IMR-90 (cell line): ENCODE data around the gene DTNA. TPM values are rescaled to one million over a fixed set of nuclear protein-coding genes. Genes with fewer than 3 reads are reported as not detected.

ENCODE experiments used
- ATAC-seq: fragments of 200-7000 bp; cut with Tn5 transposase; 2 replicates; pipeline ENCODE4 v1.9.1; 2020; ENCODE audit warnings: low read depth, mild to moderate bottlenecking, moderate library complexity
- BruUV-seq: library from RNA; stranded (reverse); fragments of 400-500 nt; replicated peaks from 2 replicates; lab custom pipeline; 2021; lab: Mats Ljungman, UMichigan
- CTCF ChIA-PET: fragments of 300-600 bp; formaldehyde crosslinking; extraction: SDS; loops from one replicate; lab custom pipeline; 2021; ENCODE audit warnings: antibody characterized with exemption; lab: Yijun Ruan, JAX
- POLR2A ChIA-PET: fragments of 300-600 bp; sonication (Branson Sonifier 250); formaldehyde crosslinking; loops from one replicate; lab custom pipeline; 2022; ENCODE audit warnings: antibody characterized with exemption; ENCODE audit not compliant: unreplicated experiment; lab: Charles Lee
- DNase-seq: peaks from one replicate; pipeline ENCODE4 v3.0.0; 2013
- H2AFZ ChIP-seq: replicated peaks from 2 replicates; pipeline ENCODE3; 2013; ENCODE audit warnings: low read length, mild to moderate bottlenecking; ENCODE audit not compliant: poor library complexity
- H2AK5ac ChIP-seq: 2 replicates; pipeline ENCODE4 v1.6.1; 2013; ENCODE audit warnings: low read depth, low read length, inconsistent platforms
- H2AK9ac ChIP-seq: replicated peaks from 2 replicates; pipeline ENCODE3; 2013; ENCODE audit warnings: mild to moderate bottlenecking, low read depth, low read length, moderate library complexity; ENCODE audit not compliant: poor library complexity
- H2BK120ac ChIP-seq: 2 replicates; pipeline ENCODE4 v1.6.1; 2013; ENCODE audit warnings: low read depth, low read length, inconsistent platforms
- H2BK15ac ChIP-seq: 3 replicates; pipeline ENCODE4 v1.6.1; 2013; ENCODE audit warnings: low read depth, low read length, inconsistent platforms
- H2BK20ac ChIP-seq: 2 replicates; pipeline ENCODE4 v1.6.1; 2013; ENCODE audit warnings: low read depth, mild to moderate bottlenecking, inconsistent platforms, low read length, moderate library complexity
- H2BK5ac ChIP-seq: 2 replicates; pipeline ENCODE4 v1.6.1; 2013; ENCODE audit warnings: mild to moderate bottlenecking, low read depth, low read length, inconsistent platforms; ENCODE audit not compliant: poor library complexity, severe bottlenecking
- H3K14ac ChIP-seq: replicated peaks from 2 replicates; pipeline ENCODE4 v1.6.1; 2013; ENCODE audit warnings: low read depth, low read length, inconsistent platforms
- H3K18ac ChIP-seq: 2 replicates; pipeline ENCODE4 v1.6.1; 2013; ENCODE audit warnings: low read depth, low read length, control low read depth
- H3K23ac ChIP-seq: 2 replicates; pipeline ENCODE4 v1.6.1; 2013; ENCODE audit warnings: low read depth, low read length, inconsistent platforms
- H3K27ac ChIP-seq: 2 replicates; pipeline ENCODE4 v1.5.1; 2013; ENCODE audit warnings: mild to moderate bottlenecking, control low read depth, low read length; ENCODE audit not compliant: insufficient read depth
- H3K27me3 ChIP-seq: 2 replicates; pipeline ENCODE4 v1.6.1; 2013; ENCODE audit warnings: low read length; ENCODE audit not compliant: control insufficient read depth, insufficient read depth
- H3K36me3 ChIP-seq: 2 replicates; pipeline ENCODE4 v1.6.1; 2013; ENCODE audit warnings: low read length, mixed read lengths; ENCODE audit not compliant: control insufficient read depth, insufficient read depth
- H3K4ac ChIP-seq: 2 replicates; pipeline ENCODE4 v1.6.1; 2013; ENCODE audit warnings: low read depth, low read length, inconsistent platforms
- H3K4me1 ChIP-seq: 2 replicates; pipeline ENCODE4 v1.6.1; 2013; ENCODE audit warnings: low read length, mixed read lengths; ENCODE audit not compliant: control insufficient read depth, insufficient read depth
- H3K4me2 ChIP-seq: 2 replicates; pipeline ENCODE4 v1.6.1; 2013; ENCODE audit warnings: low read depth, mild to moderate bottlenecking, control low read depth, low read length, moderate library complexity
- H3K4me3 ChIP-seq: 2 replicates; pipeline ENCODE4 v1.5.1; 2013; ENCODE audit warnings: low read depth, mild to moderate bottlenecking, control low read depth, low read length, moderate library complexity; ENCODE audit not compliant: insufficient read depth
- H3K56ac ChIP-seq: 2 replicates; pipeline ENCODE4 v1.6.1; 2013; ENCODE audit warnings: low read length, inconsistent platforms; ENCODE audit not compliant: insufficient read depth; ENCODE audit errors: extremely low read depth
- H3K79me1 ChIP-seq, 2 experiments: 2 replicates each; pipeline ENCODE4 v1.6.1; 2013; ENCODE audit warnings: low read length in 2 of 2, inconsistent platforms in 1 of 2, low read depth in 1 of 2
- H3K9ac ChIP-seq: 2 replicates; pipeline ENCODE4 v1.6.1; 2013; ENCODE audit warnings: low read depth, low read length, control low read depth
- H3K9me1 ChIP-seq: 2 replicates; pipeline ENCODE4 v1.6.1; 2013; ENCODE audit warnings: low read length, inconsistent platforms; ENCODE audit not compliant: insufficient read depth
- H3K9me3 ChIP-seq: 2 replicates; pipeline ENCODE4 v1.6.1; 2013; ENCODE audit warnings: low read length; ENCODE audit not compliant: control insufficient read depth, insufficient read depth
- H4K20me1 ChIP-seq: 2 replicates; pipeline ENCODE4 v1.6.1; 2013; ENCODE audit warnings: low read length, inconsistent platforms; ENCODE audit not compliant: insufficient read depth
- H4K5ac ChIP-seq: 2 replicates; pipeline ENCODE4 v1.6.1; 2013; ENCODE audit warnings: mild to moderate bottlenecking, low read depth, low read length, control low read depth
- H4K8ac ChIP-seq, 2 experiments: 2 replicates each; pipeline ENCODE4 v1.6.1; 2013; ENCODE audit warnings: low read depth in 2 of 2, low read length in 2 of 2, control low read depth in 1 of 2, inconsistent platforms in 1 of 2
- H4K91ac ChIP-seq: 2 replicates; pipeline ENCODE4 v1.6.1; 2013; ENCODE audit warnings: low read depth, low read length, inconsistent platforms; ENCODE audit not compliant: insufficient read depth
- CEBPB ChIP-seq: IDR thresholded peaks from 2 replicates; pipeline ENCODE4 v1.6.1; 2012; ENCODE audit warnings: low read depth, low read length, improper control_type of control experiment
- CHD1 ChIP-seq: IDR thresholded peaks from 2 replicates; pipeline ENCODE4 v1.6.1; 2012; ENCODE audit warnings: low read depth, low read length, improper control_type of control experiment
- NFE2L2 ChIP-seq: fragments of 150-350 bp; IDR thresholded peaks from 2 replicates; pipeline ENCODE4 v1.6.1; 2016; ENCODE audit warnings: low read depth, mild to moderate bottlenecking, low read length
- RCOR1 ChIP-seq: IDR thresholded peaks from 2 replicates; pipeline ENCODE4 v1.6.1; 2012; ENCODE audit warnings: mild to moderate bottlenecking, low read length, improper control_type of control experiment; ENCODE audit not compliant: insufficient replicate concordance
- SMC3 ChIP-seq: fragments of 150-350 bp; IDR thresholded peaks from 2 replicates; pipeline ENCODE4 v1.6.1; 2016; ENCODE audit warnings: low read depth, mild to moderate bottlenecking, antibody characterized with exemption, low read length, moderate library complexity
- WGBS, 2 experiments: methylation state at CpG; one replicate each; pipeline versions ENCODE4 v1.1.5 to v1.1.7; 2013; ENCODE audit warnings: missing lambda C conversion rate in 2 of 2; ENCODE audit not compliant: insufficient read length in 1 of 2; ENCODE audit errors: extremely low coverage in 2 of 2; 5-methylcytosine and 5-hydroxymethylcytosine counted together
- dilution Hi-C: fragments of 300-500 bp; cut with HindIII; formaldehyde crosslinking; loops from one replicate; pipeline ENCODE4 v1.14.3; 2018; ENCODE audit warnings: low sequenced_read_pairs; ENCODE audit not compliant: unreplicated experiment
- in situ Hi-C: fragments of 300-500 bp; cut with MboI; formaldehyde crosslinking; loops from 3 replicates; pipeline ENCODE4 v1.14.3; 2019; ENCODE audit warnings: low sequenced_read_pairs, inconsistent platforms, mixed read lengths
- intact Hi-C: fragments of 100-400 bp; cut with micrococcal nuclease; formaldehyde crosslinking; loops from 2 replicates; pipeline ENCODE4 v1.10.0; 2022
- polyA plus RNA-seq, 3 experiments: library from polyadenylated mRNA; depleted of rRNA; stranded (reverse); fragments of >200 nt; gene quantifications; 2 replicates each; pipeline ENCODE4 v1.2.3, GENCODE V29; 2012; ENCODE audit warnings: low replicate concordance in 1 of 3
- total RNA-seq: library from RNA; depleted of rRNA; stranded (reverse); fragments of >200 nt; gene quantifications from 2 replicates; pipeline ENCODE4 v1.2.3, GENCODE V29; 2012

The DTNA gene
- total and polyA plus RNA-seq, 2 of the 4 experiments (the other 2 are of a cell fraction): 9.5 to 10.8 TPM

GRCh38 chr18:34764451-34764850 lies 54.4 kb downstream of the DTNA start:
- no CpG with 5 or more reads among the region's 4 CpGs for WGBS, 2 experiments
- Histone ChIP-seq H4K20me1 (no peaks in the 10 kb centered on the region), H2AK5ac (no peak overlapping the region), H2BK15ac (no peak overlapping the region), H4K91ac (no peak overlapping the region), H2BK5ac (no peak overlapping the region), H2BK120ac (no peak overlapping the region), H3K4me2 (no peak overlapping the region), H3K9ac (no peak overlapping the region), H3K36me3 (no peaks in the 10 kb centered on the region), H3K4me1 (peaks cover 13% of the 10 kb centered on the region), H3K14ac (no peak overlapping the region), H3K27me3 (no peaks in the 10 kb centered on the region), H3K4me3 (no peak overlapping the region), H3K79me1 (no peaks in the 10 kb centered on the region), H3K9me1 (peaks cover 10% of the 10 kb centered on the region), H4K8ac (no peak overlapping the region), H3K4ac (no peak overlapping the region), H4K5ac (no peak overlapping the region), H3K27ac (no peak overlapping the region), H3K18ac (no peak overlapping the region), H2AK9ac (no peak overlapping the region), H2AFZ (no peak overlapping the region), H3K23ac (no peak overlapping the region), H3K9me3 (no peaks in the 10 kb centered on the region), H3K56ac (no peak overlapping the region), H2BK20ac (no peak overlapping the region)
- ATAC-seq (no peak), DNase-seq (no peak)
- intact Hi-C loops: no loop called here
- in situ Hi-C loops: no loop called here
- ChIA-PET CTCF (no interaction called here), POLR2A (no interaction called here)
- dilution Hi-C loops: no loop called here
- BruUV-seq: no TSS peak
- TF ChIP-seq CHD1 (no peak), CEBPB (no peak), RCOR1 (no peak), SMC3 (no peak), NFE2L2 (no peak)
